ENCODE data around the gene CENATAC.
"Not testable (repeated sequence)": the region's sequence is repeated elsewhere in the genome, so short reads cannot be mapped to it uniquely, and the experiment has no call there.

The CENATAC gene

GRCh38 chr11:119027561-119028345, 29.8 kb downstream of the CENATAC start:
- no peak for DNase-seq

DNA sequence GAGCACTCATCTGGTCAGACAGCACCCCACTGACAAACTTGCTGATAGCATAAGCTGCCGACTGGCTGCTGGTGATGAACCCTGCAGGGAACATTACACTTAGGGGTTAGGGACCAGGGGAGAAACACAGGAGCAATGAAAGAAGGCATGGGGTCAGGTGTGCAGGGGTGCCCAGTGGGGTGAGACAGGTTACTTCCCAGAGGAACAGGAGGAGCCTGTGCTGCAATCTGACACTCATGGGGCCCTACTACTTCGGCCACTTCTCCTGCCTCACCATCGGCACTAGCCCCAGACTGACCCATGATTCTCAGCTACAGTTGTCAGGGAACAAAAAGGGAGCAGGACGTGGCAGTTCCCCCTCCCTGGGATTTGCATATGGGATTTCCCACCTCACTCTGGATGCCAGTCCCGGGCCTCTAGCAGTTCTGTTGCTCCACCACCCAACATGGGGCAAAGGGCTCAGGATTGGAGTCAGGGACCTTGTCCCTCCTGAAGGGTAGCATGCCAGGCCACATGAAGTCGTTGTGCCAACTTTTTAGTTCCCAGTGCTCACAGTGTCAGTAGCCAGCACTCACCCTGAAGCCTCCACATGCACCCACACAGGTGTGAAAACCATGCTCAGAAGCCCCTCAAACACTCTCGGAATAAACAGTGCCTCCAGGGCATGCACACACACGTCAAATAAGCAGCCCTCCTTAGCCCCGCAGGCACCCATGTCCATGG, 30.6 kb downstream of the CENATAC start:
- no peak for DNase-seq

- DNase-seq: no peak
Measured at GRCh38 chr11:119029069-119029339, 31.1 kb downstream of the CENATAC start.

- no peak for DNase-seq
Measured at GRCh38 chr11:119029340-119030028, 31.5 kb downstream of the CENATAC start.

- no peak for DNase-seq
Measured at GRCh38 chr11:119030029-119030328, 32.0 kb downstream of the CENATAC start.

- peak; percentile 99 for DNase-seq
Measured at GRCh38 chr11:119030329-119031047, 32.5 kb downstream of the CENATAC start, which contains the start of gene SLC37A4. SLC37A4 (minus strand) TSS chr11:119030877.

GRCh38 chr11:119031912-119032280, 34.0 kb downstream of the CENATAC start:
- DNase-seq: no peak

DNA sequence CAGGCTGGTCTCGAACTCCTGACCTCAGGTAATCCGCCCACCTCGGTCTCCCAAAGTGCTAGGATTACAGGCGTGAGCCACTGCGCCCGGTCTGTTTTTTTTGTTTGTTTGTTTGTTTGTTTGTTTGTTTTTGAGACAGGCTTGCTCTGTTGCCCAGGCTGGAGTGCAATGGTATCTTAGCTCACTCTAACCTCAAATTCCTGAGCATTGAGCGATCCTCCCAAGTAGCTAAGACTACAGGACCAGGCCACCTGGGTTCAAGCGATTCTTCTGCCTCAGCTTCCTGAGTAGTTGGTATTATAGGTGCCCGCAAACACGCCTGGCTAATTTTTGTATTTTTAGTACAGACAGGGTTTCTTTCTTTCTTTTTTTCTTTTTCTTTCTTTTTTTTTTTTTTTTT, 35.5 kb downstream of the CENATAC start:
- DNase-seq: not testable (repeated sequence)

DNA sequence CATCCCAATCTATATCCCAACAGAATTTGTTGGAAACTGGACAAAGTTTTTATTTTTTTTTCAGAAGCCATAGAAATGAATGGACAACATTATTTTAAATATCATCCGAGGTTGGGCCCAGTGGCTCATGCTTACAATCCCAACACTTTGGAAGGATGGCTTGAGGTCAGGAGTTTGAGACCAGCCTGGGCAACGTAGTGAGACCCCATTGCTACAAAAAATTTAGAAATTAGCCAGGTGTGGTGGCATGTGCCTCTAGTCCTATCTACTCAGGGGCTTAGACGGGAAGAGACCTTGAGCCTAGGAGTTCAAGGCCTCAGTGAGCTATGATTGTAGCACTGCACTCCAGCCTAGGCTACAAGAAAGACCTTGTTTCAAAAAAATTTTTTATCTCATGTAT, 36.9 kb downstream of the CENATAC start:
- DNase-seq: no peak

- no peak for DNase-seq
Measured at GRCh38 chr11:119038884-119039283, 40.9 kb downstream of the CENATAC start.

- DNase-seq: not testable (repeated sequence)
Measured at GRCh38 chr11:119039471-119039870, 41.5 kb downstream of the CENATAC start.

DNA sequence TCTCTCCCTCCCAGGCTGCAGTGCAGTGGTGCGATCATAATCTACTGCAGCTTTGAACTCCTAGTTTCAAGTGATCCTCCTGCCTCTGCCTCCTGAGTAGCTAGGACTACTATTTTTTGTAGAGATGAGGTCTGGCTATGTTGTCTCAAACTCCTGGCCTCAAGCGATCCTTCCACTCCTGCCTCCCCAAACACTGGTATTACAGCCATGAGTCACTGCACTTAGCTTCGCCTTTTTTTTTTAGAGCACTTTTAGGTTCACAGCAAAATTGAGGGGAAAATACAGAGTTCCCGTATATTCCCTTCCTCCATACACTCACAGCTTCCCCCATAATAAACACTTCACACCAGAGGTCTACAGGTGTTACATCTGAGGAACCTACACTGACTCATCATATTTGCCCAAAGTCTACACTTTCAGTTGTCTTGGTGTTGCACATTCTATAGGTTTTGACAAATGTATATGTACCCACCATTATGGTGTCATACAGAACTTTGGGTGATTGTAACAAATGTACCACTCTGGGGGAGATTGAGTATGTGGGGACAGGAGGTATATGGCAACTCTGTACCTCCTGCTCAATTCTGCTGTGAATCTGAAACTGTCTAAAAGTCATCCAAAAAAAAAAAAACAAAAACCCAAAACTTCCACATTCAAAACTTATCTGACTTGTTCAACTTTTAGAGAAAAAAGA, 44.0 kb downstream of the CENATAC start:
- DNase-seq: no peak

- no peak for DNase-seq
Measured at GRCh38 chr11:119042927-119043326, 45.0 kb downstream of the CENATAC start.

GRCh38 chr11:119044708-119045107, 46.8 kb downstream of the CENATAC start:
- no peak for DNase-seq

DNA sequence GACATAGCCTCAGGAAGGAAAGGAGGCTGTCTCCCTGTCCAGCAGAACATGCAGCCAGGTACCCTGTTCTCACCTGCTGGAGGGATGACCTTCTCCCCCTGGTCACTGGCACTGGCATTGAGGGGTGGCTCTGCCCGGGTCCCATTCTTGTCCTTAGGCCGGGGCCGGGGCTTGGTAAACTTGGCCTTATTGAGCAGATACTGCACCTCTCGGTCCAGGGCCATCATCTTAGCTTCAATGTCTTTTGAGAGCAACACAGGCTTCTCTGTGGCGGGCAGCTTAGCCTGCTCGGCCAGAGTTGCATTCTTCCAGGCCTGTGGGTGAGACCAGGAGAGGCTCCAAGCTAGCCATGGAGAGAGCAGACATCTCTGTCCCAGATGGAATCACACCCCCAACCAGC, 48.6 kb downstream of the CENATAC start:
- DNase-seq: no peak

GRCh38 chr11:119047205-119047604, 49.3 kb downstream of the CENATAC start:
- no peak for DNase-seq

GRCh38 chr11:119048644-119049043, 50.7 kb downstream of the CENATAC start:
- DNase-seq: no peak

- no peak for DNase-seq
Measured at GRCh38 chr11:119049081-119049480, 51.1 kb downstream of the CENATAC start.

DNA sequence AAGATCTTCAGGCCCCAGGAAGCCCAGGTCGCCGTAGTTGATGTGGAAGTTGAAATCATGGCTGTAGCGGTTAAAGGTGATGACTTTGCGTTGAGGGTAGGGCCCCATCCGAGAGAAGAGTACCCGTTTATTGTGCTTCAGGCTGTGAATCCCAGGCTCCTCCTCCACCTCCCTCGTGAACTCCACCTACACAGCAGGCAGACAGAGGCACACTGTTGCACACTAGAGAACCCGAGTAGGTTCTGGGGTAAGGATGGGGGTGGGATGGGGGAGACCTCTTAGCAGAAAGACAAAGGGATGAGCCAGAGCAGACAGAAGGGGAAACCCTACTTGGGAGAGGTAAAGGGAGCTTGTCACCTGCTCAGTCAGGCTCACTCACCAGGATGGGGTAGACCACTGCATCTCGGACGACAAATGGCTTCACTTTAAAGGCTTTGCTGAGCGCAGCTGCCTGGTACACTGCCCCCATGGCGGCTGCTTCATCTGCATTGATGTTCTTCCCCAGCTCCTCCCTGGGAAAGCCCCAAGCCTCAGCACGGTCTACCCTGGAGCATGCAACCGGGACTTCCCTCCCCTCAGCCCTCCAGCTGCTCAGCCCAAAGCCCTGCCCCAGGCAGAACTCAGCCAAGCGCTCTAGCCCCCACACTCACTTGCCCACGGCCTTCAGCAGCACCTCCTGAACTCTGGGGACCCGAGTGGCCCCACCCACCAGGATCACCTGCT, 53.7 kb downstream of the CENATAC start:
- no peak for DNase-seq

DNA sequence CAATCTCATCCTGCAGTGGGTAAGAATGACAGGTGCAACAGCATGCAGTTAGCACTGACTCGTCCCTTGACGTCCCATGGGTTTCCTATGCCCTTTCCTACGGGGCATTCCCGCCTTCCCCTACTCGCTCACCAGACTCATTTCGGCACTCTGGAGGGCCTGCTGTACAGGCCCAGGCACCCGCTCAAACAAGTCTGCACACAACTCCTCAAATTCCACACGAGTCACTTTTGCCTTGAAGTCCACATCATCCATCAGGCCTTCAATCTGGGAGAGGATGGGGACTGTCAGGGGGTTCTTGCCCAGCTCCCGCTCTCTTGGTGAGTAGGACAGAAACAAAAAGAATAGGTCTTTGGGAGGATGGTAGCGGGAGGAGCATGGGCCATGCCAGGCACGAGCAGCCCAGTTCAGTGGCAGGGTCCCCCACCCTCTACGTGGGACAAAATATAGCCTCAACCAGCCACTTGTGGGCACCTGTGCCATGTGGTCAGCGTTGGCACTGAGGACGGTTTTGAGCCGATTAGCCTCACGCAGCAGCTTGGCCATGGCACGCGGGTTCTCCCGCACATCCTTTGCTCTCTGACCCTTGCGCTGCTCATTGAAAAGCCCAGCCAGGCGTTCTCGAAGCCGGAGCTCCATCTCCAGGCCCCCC, 54.4 kb downstream of the CENATAC start:
- no peak for DNase-seq

GRCh38 chr11:119054418-119054817, 56.5 kb downstream of the CENATAC start:
- no peak for DNase-seq

- DNase-seq: no peak
Measured at GRCh38 chr11:119055901-119056300, 58.0 kb downstream of the CENATAC start.

Measured in NCI-H774 (cell line).